NCI-H82 (cell line): ENCODE results near the gene TBC1D2.
A peak's percentile ranks its signal among the peaks of the same experiment; 100 is the strongest.

Experiments
- DNase-seq: peaks from one replicate; lab custom pipeline; 2025; lab: John Stamatoyannopoulos, UW

TBC1D2 gene

GRCh38 chr9:98236901-98237487 lies 18.5 kb downstream of the TBC1D2 start:
- no peak for DNase-seq

DNA sequence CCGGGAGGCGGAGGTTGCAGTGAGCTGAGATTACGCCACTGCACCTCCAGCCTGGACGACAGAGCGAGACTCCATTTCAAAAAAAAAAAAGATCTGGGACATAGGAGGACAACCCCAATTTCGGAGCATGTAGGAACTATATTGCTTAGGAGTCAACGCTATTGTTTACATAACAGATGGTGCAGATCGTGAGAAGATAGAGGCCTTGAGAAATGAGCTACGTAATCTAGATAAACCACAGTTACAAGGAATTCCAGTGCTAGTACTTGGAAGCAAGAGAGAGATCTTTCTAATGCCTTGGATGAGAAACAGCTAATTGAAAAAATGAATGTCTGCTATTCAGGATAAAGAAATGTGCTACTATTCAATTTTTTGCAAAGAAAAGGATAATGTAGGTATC lies 20.3 kb downstream of the TBC1D2 start:
- no peak for DNase-seq

- DNase-seq = no peak
These were observed 21.1 kb downstream of the TBC1D2 start for GRCh38 chr9:98234245-98234825.

GRCh38 chr9:98232926-98233325 lies 22.5 kb downstream of the TBC1D2 start:
- no peak for DNase-seq

- DNase-seq = no peak
These were observed 23.5 kb downstream of the TBC1D2 start for GRCh38 chr9:98231770-98232478.

DNA sequence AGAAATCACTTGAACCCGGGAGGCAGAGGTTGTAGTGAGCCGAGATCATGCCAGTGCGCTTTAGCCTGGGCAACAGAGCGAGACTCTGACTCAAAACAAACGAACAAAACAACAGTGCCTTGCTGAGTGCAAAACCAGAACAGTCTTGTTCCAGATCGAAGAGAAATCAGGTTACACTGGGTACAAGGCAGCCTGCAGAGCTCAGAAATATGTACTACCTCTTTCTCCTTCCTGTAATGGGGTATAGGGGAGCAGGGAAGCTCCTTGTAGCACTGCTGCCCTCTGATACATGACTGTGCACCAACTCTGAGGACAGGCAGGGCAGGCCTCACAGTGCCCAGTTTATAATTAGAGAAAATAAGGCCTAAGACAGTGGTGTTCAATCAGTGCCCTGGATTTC lies 24.7 kb downstream of the TBC1D2 start:
- no peak for DNase-seq

- no peak for DNase-seq
These were observed 25.1 kb downstream of the TBC1D2 start for GRCh38 chr9:98230304-98230703.

DNA sequence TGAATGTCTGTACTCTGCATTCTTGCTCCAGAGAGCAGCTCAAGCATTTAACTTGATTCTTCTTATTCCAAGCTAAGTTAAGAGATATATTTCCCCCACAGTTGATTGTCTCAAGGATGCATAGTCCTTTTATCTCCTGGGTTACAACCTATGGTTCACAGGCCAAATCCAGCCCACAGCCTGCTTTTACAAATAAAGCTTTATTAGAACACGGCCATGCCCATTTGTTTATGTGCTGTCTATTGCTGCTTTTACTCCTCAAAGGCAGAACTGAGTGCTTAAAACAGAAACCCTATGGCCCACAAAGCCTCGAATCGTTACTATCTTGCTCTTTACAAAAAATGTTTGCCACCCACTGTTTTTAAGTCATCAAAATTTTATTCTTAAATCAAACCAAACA lies 25.8 kb downstream of the TBC1D2 start:
- DNase-seq = no peak

- DNase-seq = no peak
These were observed 26.4 kb downstream of the TBC1D2 start for GRCh38 chr9:98229090-98229395.

- no peak for DNase-seq
These were observed 26.9 kb downstream of the TBC1D2 start for GRCh38 chr9:98228392-98229089.

DNA sequence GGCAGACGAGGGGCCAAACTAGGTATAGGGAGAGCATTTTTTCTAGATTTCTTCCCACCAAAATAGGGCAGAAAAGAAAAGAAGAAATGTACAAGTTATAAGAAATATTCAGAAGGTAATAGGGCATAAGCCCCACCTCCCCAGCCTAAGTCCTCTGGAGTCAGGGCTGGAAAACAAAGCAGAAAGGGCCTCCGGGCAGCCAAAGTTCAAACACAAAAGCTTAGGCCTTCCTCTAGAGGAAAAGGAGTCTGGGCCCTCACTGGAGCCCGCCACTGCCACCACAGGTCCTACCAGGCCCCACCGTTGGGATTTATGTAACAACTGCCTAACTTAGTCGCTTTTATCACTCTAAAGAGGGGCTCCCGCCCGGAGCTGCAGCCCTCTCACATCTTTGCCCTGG lies 27.6 kb downstream of the TBC1D2 start:
- DNase-seq = no peak

- DNase-seq = peak; percentile 75
These were observed 28.5 kb downstream of the TBC1D2 start for GRCh38 chr9:98226957-98227356.

GRCh38 chr9:98226516-98226915 lies 28.9 kb downstream of the TBC1D2 start:
- no peak for DNase-seq

GRCh38 chr9:98225015-98225442 lies 30.4 kb downstream of the TBC1D2 start:
- peak; percentile 93 for DNase-seq

GRCh38 chr9:98222885-98223691 lies 32.4 kb downstream of the TBC1D2 start:
- DNase-seq = no peak

- no peak for DNase-seq
These were observed 34.5 kb downstream of the TBC1D2 start for GRCh38 chr9:98220911-98221310.

DNA sequence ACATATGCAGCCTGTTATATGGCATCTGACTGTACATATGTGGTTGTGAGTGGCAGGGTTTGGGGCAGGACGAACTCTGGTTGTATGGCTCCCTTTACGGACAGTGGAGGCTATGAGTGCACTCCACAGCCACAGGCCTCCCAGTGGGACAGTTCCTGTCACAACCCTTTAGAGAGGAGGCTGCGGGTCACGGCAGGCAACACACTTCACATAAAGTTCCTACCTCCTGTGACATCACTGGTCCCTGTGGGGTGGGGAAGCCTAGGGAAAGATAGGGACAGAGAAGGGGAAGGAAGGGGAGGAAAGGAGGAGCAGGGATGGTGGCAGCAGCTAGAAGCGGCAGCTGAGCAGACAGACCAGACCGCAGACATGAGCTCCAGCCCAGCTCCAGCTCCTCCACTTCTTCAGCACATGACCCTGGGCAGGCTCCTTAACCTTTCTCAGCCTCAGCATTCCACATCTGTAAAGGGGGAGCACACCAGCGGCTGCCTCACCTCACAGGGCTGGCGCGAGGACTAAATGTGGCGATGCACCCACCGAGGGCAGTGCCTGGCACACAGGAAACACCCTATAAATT lies 35.6 kb downstream of the TBC1D2 start:
- no peak for DNase-seq

DNA sequence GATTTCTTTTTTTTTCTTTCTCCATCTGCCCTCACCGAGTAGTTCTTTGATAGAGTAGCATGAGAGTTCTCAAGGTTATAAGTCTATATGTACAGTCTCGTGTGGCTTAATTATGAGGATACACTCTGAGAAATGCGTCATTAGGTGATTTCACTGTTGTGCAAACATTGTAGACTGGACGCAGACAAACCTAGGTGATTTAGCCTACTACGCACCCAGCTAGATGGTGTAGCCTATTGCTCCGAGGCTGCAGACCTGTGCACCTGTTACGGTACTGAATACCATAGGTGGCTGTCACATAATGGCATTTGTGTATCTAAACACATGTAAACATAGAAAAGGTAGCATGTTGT lies 36.1 kb downstream of the TBC1D2 start:
- no peak for DNase-seq

DNA sequence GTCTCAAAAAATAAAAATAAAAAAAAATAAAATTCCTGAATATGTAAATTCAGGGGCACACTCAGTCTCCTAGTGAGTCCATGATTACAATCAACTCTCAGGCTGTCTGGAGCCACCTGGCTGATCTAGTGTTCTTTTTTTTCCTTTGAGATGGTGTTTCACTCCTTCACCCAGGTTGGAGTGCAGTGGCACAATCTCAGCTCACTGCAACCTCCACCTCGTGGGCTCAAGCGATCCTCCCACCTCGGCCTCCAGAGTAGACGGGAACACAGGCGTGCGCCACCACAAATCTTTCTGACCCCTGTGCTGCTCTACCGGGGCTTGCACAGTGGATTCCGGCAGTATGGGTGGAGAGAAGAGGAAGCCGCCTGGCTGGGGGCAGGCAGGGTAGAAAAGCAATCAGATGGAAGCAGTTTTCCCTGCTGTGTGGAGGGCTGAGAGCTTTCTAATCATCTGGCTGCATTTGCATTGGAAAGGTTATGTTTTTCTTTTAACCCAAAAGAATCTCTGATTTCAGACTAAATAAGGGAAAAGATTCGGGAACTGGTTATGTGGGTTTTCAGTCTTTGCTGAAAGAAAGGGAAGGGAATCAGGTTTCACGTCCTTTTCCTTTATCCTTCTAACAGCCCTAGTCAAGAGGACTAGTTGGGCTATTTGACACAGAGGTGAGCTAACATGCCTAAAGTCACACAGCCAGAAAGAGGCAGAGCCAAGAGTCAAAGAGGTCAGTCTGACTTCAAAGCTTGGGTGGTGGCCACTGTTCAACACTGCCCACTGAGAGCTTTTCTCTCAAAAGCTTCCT lies 36.7 kb downstream of the TBC1D2 start:
- no peak for DNase-seq

GRCh38 chr9:98217255-98217654 lies 38.2 kb downstream of the TBC1D2 start:
- DNase-seq = no peak

- no peak for DNase-seq
These were observed 39.1 kb downstream of the TBC1D2 start for GRCh38 chr9:98216391-98216790.
